Glutamatergic neuron (in vitro differentiated cells): Measurements from ENCODE around the gene CUL4A. TPM values are rescaled to one million over a fixed set of nuclear protein-coding genes. Genes with fewer than 3 reads are reported as not detected.

Experiments
- DNase-seq: peaks from one replicate; pipeline ENCODE4 v3.0.0; 2022
- H3K27ac Mint-ChIP-seq: one replicate; pipeline ENCODE4 v1.8.0; 2020; ENCODE audit warnings: mild to moderate bottlenecking, mixed read lengths, inconsistent platforms; ENCODE audit not compliant: unreplicated experiment
- H3K27me3 Mint-ChIP-seq: one replicate; pipeline ENCODE4 v1.8.0; 2020; ENCODE audit warnings: mild to moderate bottlenecking, moderate library complexity, mixed read lengths, inconsistent platforms; ENCODE audit not compliant: unreplicated experiment
- H3K36me3 Mint-ChIP-seq: one replicate; pipeline ENCODE4 v1.8.0; 2020; ENCODE audit warnings: mild to moderate bottlenecking, mixed read lengths, inconsistent platforms; ENCODE audit not compliant: unreplicated experiment
- H3K4me1 Mint-ChIP-seq: one replicate; pipeline ENCODE4 v1.8.0; 2020; ENCODE audit warnings: mild to moderate bottlenecking, low read depth, mixed read lengths, inconsistent platforms; ENCODE audit not compliant: unreplicated experiment
- H3K4me3 Mint-ChIP-seq: one replicate; pipeline ENCODE4 v1.8.0; 2020; ENCODE audit warnings: mild to moderate bottlenecking, mixed read lengths, inconsistent platforms; ENCODE audit not compliant: unreplicated experiment
- H3K9me3 Mint-ChIP-seq: one replicate; pipeline ENCODE4 v1.8.0; 2020; ENCODE audit warnings: mild to moderate bottlenecking, moderate library complexity, mixed read lengths, inconsistent platforms; ENCODE audit not compliant: unreplicated experiment
- total RNA-seq: library from RNA; stranded (reverse); fragmentation: NEBNext Ultra II Directional; extraction: Animal tissue kit (Norgen Biotek cat#: 25700); gene quantifications from one replicate; pipeline ENCODE4 v1.2.1, GENCODE V29; 2021; ENCODE audit not compliant: unreplicated experiment
- TF ChIP-seq, protein P1 (sequence below): fragments of 200-600 bp; sonication (generic); IDR thresholded peaks from one replicate; pipeline ENCODE4 v1.5.0; 2021; ENCODE audit not compliant: partially characterized antibody, unreplicated experiment

The CUL4A gene
- total RNA-seq, 1 donor from 2014 or later = 43.2 TPM

- no peaks in the 10 kb centered on the region for H3K27me3 Mint-ChIP-seq
- no peak overlapping the region for H3K4me3 Mint-ChIP-seq
- TF ChIP-seq, protein P1, sequence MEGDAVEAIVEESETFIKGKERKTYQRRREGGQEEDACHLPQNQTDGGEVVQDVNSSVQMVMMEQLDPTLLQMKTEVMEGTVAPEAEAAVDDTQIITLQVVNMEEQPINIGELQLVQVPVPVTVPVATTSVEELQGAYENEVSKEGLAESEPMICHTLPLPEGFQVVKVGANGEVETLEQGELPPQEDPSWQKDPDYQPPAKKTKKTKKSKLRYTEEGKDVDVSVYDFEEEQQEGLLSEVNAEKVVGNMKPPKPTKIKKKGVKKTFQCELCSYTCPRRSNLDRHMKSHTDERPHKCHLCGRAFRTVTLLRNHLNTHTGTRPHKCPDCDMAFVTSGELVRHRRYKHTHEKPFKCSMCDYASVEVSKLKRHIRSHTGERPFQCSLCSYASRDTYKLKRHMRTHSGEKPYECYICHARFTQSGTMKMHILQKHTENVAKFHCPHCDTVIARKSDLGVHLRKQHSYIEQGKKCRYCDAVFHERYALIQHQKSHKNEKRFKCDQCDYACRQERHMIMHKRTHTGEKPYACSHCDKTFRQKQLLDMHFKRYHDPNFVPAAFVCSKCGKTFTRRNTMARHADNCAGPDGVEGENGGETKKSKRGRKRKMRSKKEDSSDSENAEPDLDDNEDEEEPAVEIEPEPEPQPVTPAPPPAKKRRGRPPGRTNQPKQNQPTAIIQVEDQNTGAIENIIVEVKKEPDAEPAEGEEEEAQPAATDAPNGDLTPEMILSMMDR = no peak
- H3K27ac Mint-ChIP-seq = no peak overlapping the region
- H3K36me3 Mint-ChIP-seq = no peaks in the 10 kb centered on the region
- DNase-seq = no peak
- H3K4me1 Mint-ChIP-seq = peaks cover 12% of the 10 kb centered on the region
- H3K9me3 Mint-ChIP-seq = peaks cover 3% of the 10 kb centered on the region
Observed at GRCh38 chr13:113226873-113227450, 17.5 kb downstream of the CUL4A start.

DNA sequence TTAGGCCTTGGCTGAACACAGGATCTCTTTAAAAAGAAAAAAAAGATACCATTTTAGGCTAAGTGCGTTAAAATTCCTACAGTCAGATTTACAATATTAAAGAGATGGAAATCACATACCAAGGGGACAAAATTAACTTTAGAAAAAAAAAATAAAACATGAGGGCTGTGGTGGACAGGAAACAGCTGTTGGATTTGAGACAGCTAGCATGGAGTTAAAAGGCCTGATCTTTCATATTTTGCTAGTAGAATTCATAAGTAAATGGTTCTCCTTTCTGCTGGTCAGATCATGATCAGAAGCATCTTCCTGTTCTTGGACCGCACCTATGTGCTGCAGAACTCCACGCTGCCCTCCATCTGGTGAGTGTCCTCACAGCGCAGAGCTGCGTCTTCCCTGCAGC, 19.7 kb downstream of the CUL4A start:
- Mint-ChIP-seq H3K4me1 (peaks cover 9% of the 10 kb centered on the region), H3K27me3 (no peaks in the 10 kb centered on the region), H3K9me3 (no peaks in the 10 kb centered on the region), H3K27ac (no peak overlapping the region), H3K4me3 (no peak overlapping the region), H3K36me3 (no peaks in the 10 kb centered on the region)
- DNase-seq = no peak
- TF ChIP-seq, protein P1 = no peak

DNA sequence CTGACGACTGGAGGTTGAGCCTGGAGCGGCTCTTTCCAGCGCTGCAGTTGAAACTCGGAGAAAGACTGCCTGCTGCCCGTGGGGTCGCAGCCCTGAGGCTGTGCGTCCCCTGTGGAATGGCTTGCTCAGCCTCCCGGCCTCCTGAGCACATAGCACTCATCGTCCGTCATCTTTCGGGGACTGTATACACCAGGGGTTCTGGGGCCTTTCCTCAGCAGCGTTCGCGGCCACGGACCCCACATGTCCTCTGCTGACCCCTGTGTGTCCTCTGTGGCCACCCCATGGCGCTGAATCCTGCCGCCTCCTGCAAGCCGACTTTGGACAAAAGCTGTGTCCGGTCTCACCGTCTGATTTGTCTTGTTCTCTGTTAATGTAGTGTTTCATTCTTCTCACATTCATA, 20.4 kb downstream of the CUL4A start:
- Mint-ChIP-seq H3K36me3 (no peaks in the 10 kb centered on the region), H3K27me3 (no peaks in the 10 kb centered on the region), H3K9me3 (no peaks in the 10 kb centered on the region), H3K4me1 (peaks cover 4% of the 10 kb centered on the region), H3K27ac (no peak overlapping the region), H3K4me3 (no peak overlapping the region)
- TF ChIP-seq, protein P1 = no peak
- DNase-seq = no peak

DNA sequence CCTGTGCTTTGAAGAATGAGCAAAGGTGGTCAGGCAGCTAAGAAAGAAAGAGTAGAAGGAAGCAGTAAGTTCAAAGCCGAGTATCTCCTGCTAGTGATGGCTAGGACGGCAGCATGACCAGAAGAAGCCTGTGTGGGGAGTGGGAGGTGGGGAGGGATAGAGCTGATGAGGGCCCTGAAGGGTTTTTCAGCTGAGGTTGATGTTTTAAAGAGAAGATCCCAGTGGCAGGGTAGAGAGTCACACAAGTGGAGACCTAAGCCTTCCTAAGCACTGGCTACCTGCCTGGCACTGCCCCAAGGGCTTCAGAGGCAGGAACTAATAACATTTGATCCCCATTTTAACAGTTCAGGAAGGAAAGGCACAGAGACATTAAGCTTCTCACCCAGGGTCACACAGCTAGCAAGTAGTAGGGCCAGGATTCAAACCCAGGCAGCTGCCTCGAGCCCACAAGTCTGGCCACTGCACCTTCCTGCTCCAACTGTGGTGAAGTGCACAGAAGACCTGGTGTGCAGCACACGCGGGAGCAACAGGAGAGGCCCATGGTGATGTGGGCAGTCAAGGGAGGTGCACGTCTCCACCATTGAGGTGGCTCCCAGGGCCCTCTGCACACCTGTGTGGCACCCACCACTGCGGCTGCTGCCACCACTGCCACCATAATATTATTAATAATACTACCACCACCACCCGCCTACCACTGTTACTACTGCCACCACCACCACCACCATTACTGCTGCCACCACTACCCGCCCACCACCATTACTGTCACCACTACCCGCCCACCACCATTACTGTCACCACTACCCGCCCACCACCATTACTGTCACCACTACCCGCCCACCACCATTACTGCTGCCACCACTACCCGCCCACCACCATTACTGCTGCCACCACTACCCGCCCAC, 22.1 kb downstream of the CUL4A start:
- H3K9me3 Mint-ChIP-seq = peaks cover 2% of the 10 kb centered on the region
- DNase-seq = no peak
- no peaks in the 10 kb centered on the region for H3K27me3 Mint-ChIP-seq
- no peaks in the 10 kb centered on the region for H3K4me1 Mint-ChIP-seq
- no peaks in the 10 kb centered on the region for H3K36me3 Mint-ChIP-seq
- no peak overlapping the region for H3K27ac Mint-ChIP-seq
- TF ChIP-seq, protein P1 = no peak
- no peak overlapping the region for H3K4me3 Mint-ChIP-seq
